ENCODE data around the gene PPARG. TPM values are rescaled to one million over a fixed set of nuclear protein-coding genes. Genes with fewer than 3 reads are reported as not detected.

The PPARG gene
- total and polyA plus RNA-seq, 10 of the 15 experiments (the other 5 are each of a cell fraction or from before 2014, with no cell fraction given), result 0.06 to 0.86 (median 0.12) TPM; not detected in 5

GRCh38 chr3:12352755-12353154 lies 63.9 kb downstream of the PPARG start:
- no peaks in the 10 kb centered on the region for H3K79me2 ChIP-seq (ENCODE audit: control insufficient read depth, insufficient read depth, low read length)
- FAIRE-seq, result no peak
- no peak overlapping the region for H3K4me3 ChIP-seq
- H3K4me1 ChIP-seq (ENCODE audit: control insufficient read depth, insufficient read depth, low read length), result no peaks in the 10 kb centered on the region
- POLR2A ChIA-PET, result interaction anchor here (0.6 kb wide), 1 partner anchor 1111 kb away, joined by 3 read pairs; no protein-coding TSS in a partner anchor
- H4K20me1 ChIP-seq (ENCODE audit: control insufficient read depth, insufficient read depth), result no peaks in the 10 kb centered on the region
- RAD21 ChIA-PET (ENCODE audit: unreplicated experiment), result interaction anchor here (1.2 to 2.1 kb wide), 2 partner anchors 215 to 218 kb away, joined by 3 to 6 read pairs; no protein-coding TSS in a partner anchor
- CTCF ChIA-PET, result interaction anchor here (0.7 to 2.3 kb wide), 3 partner anchors 157 to 217 kb away, joined by 3 to 13 read pairs (median 5); no protein-coding TSS in a partner anchor
- ATAC-seq, result no peak
- H3K9ac ChIP-seq (ENCODE audit: control insufficient read depth, insufficient read depth, low read length), result no peak overlapping the region
- H3K36me3 ChIP-seq (ENCODE audit: control insufficient read depth in 2 of 2, insufficient read depth in 2 of 2, low read length in 1 of 2), result no peaks in the 10 kb centered on the region
- H3K4me2 ChIP-seq (ENCODE audit: control insufficient read depth, insufficient read depth), result no peak overlapping the region
- peaks cover 0 to 2% of the 10 kb centered on the region in 2 experiments; a peak in 2 of 4 replicates for H3K27me3 ChIP-seq (replicated peaks in 1 of 2; ENCODE audit: control insufficient read depth in 2 of 2, insufficient read depth in 2 of 2, low read length in 1 of 2)
- in situ Hi-C loops (cut with MboI), result no loop called here
- no peak overlapping the region for H2AFZ ChIP-seq (ENCODE audit: control insufficient read depth, low read depth, low read length)
- H3K27ac ChIP-seq (ENCODE audit: control insufficient read depth, insufficient read depth), result no peak overlapping the region
- BruUV-seq (replicated peaks), result no TSS peak
- no peak for DNase-seq (ENCODE audit: low read depth, low spot score)
- intact Hi-C loops (cut with micrococcal nuclease; ENCODE audit: unreplicated experiment), result loop anchor here (5.0 kb wide), 1 partner anchor 215 kb away; no protein-coding TSS in a partner anchor
- SMC1A ChIA-PET (ENCODE audit: uncharacterized antibody, unreplicated experiment), result interaction anchor here (0.9 to 2.0 kb wide), 5 partner anchors 18 to 215 kb away, joined by 3 to 5 read pairs (median 3); no protein-coding TSS in a partner anchor
- H3K9me3 ChIP-seq (replicated peaks; ENCODE audit: control insufficient read depth, insufficient read depth, low read length), result no peaks in the 10 kb centered on the region
- no peak for TF ChIP-seq EED (IDR thresholded peaks at IDR 0.05; ENCODE audit: low read depth)
- no peak for TF ChIP-seq NFIC (IDR thresholded peaks at IDR 0.05; ENCODE audit: low read depth, low read length)
- TF ChIP-seq BCL3 (IDR thresholded peaks at IDR 0.05; ENCODE audit: borderline replicate concordance, insufficient read depth, low read depth, low read length, poor library complexity, severe bottlenecking), result no peak
- no peak for TF ChIP-seq REST (IDR thresholded peaks at IDR 0.05; ENCODE audit: low read depth, low read length)
- TF ChIP-seq SMAD5 (IDR thresholded peaks at IDR 0.05; ENCODE audit: low read depth), result no peak
- TF ChIP-seq RB1 (IDR thresholded peaks at IDR 0.05; ENCODE audit: borderline replicate concordance), result no peak
- no peak for TF ChIP-seq PML (IDR thresholded peaks at IDR 0.05; ENCODE audit: low read length)
- TF ChIP-seq PAX8 (IDR thresholded peaks at IDR 0.05), result no peak
- no peak for TF ChIP-seq WRNIP1 (IDR thresholded peaks at IDR 0.05; ENCODE audit: borderline replicate concordance, low read depth, low read length)
- TF ChIP-seq ZBTB11 (CRISPR knock-in tag; IDR thresholded peaks at IDR 0.05), result no peak
- no peak for TF ChIP-seq POLR2A (IDR thresholded peaks at IDR 0.05; ENCODE audit: low read depth, low read length)
- no peak for TF ChIP-seq ZBTB40 (IDR thresholded peaks at IDR 0.05; ENCODE audit: borderline replicate concordance)
